ENCODE results near the gene MYO1D.

Gene MYO1D

GRCh38 chr17:32801641-32802040 is 75.3 kb downstream of the MYO1D start:
- H3F3A ChIP-seq (ENCODE audit: insufficient read depth, low read length): no peaks in the 10 kb centered on the region
- no peaks in the 10 kb centered on the region for H3K36me3 ChIP-seq (replicated peaks; ENCODE audit: insufficient read depth, low read length)
- peaks cover 55% of the 10 kb centered on the region for H3K79me2 ChIP-seq (ENCODE audit: low read length)
- no peak overlapping the region for H3K4me2 ChIP-seq (ENCODE audit: low read depth, low read length)
- no peaks in the 10 kb centered on the region for H3K9me2 ChIP-seq (replicated peaks; ENCODE audit: insufficient read depth, low read length)
- no peak overlapping the region for H3K4me3 ChIP-seq (ENCODE audit: low read length)
- no peaks in the 10 kb centered on the region for H4K20me1 ChIP-seq (ENCODE audit: insufficient read depth, low read length)
- no peaks in the 10 kb centered on the region for H3K4me1 ChIP-seq (ENCODE audit: low read length)
- H3K27ac ChIP-seq (ENCODE audit: low read length): no peak overlapping the region
- H3K9me3 ChIP-seq (replicated peaks; ENCODE audit: insufficient read depth, low read length): no peaks in the 10 kb centered on the region
- H3K9ac ChIP-seq (ENCODE audit: low read length): no peak overlapping the region
- no peak overlapping the region for H2AFZ ChIP-seq (ENCODE audit: low read length)
- no peaks in the 10 kb centered on the region for H3K27me3 ChIP-seq (replicated peaks; ENCODE audit: insufficient read depth, low read length)
- no peak for DNase-seq
- no peak for TF ChIP-seq EZH2phosphoT487 (IDR thresholded peaks at IDR 0.05; ENCODE audit: low read length)
- TF ChIP-seq EZH2 (optimal IDR thresholded peaks at IDR 0.05; ENCODE audit: low read depth, low read length): no peak
- no peak for TF ChIP-seq CTCF (IDR thresholded peaks at IDR 0.05; ENCODE audit: low read length)

GRCh38 chr17:32801193-32801592 is 75.7 kb downstream of the MYO1D start:
- peaks cover 57% of the 10 kb centered on the region for H3K79me2 ChIP-seq (ENCODE audit: low read length)

GRCh38 chr17:32798938-32799337 is 78.0 kb downstream of the MYO1D start:
- H4K20me1 ChIP-seq (ENCODE audit: insufficient read depth, low read length): no peaks in the 10 kb centered on the region
- H3K9me2 ChIP-seq (replicated peaks; ENCODE audit: insufficient read depth, low read length): no peaks in the 10 kb centered on the region
- no peak for DNase-seq
- no peaks in the 10 kb centered on the region for H3K36me3 ChIP-seq (replicated peaks; ENCODE audit: insufficient read depth, low read length)
- peaks cover 67% of the 10 kb centered on the region for H3K79me2 ChIP-seq (ENCODE audit: low read length)
- no peak for TF ChIP-seq EZH2phosphoT487 (IDR thresholded peaks at IDR 0.05; ENCODE audit: low read length)
- no peak for TF ChIP-seq EZH2 (optimal IDR thresholded peaks at IDR 0.05; ENCODE audit: low read depth, low read length)
- no peak for TF ChIP-seq CTCF (IDR thresholded peaks at IDR 0.05; ENCODE audit: low read length)
- H2AFZ ChIP-seq (ENCODE audit: low read length): no peak overlapping the region
- no peak overlapping the region for H3K4me3 ChIP-seq (ENCODE audit: low read length)
- H3K27me3 ChIP-seq (replicated peaks; ENCODE audit: insufficient read depth, low read length): no peaks in the 10 kb centered on the region
- no peaks in the 10 kb centered on the region for H3K4me1 ChIP-seq (ENCODE audit: low read length)
- no peaks in the 10 kb centered on the region for H3F3A ChIP-seq (ENCODE audit: insufficient read depth, low read length)
- no peak overlapping the region for H3K9ac ChIP-seq (ENCODE audit: low read length)
- no peaks in the 10 kb centered on the region for H3K9me3 ChIP-seq (replicated peaks; ENCODE audit: insufficient read depth, low read length)
- no peak overlapping the region for H3K4me2 ChIP-seq (ENCODE audit: low read depth, low read length)
- no peak overlapping the region for H3K27ac ChIP-seq (ENCODE audit: low read length)

More at GRCh38 chr17:32801193-32801592, 75.7 kb downstream of the MYO1D start:
- H3K4me3 ChIP-seq (ENCODE audit: low read length): no peak overlapping the region
- H3K9ac ChIP-seq (ENCODE audit: low read length): no peak overlapping the region
- no peaks in the 10 kb centered on the region for H3K27me3 ChIP-seq (replicated peaks; ENCODE audit: insufficient read depth, low read length)
- H3K27ac ChIP-seq (ENCODE audit: low read length): no peak overlapping the region
- no peaks in the 10 kb centered on the region for H3K9me2 ChIP-seq (replicated peaks; ENCODE audit: insufficient read depth, low read length)
- no peak overlapping the region for H3K4me2 ChIP-seq (ENCODE audit: low read depth, low read length)
- no peaks in the 10 kb centered on the region for H3K9me3 ChIP-seq (replicated peaks; ENCODE audit: insufficient read depth, low read length)
- DNase-seq: no peak
- H4K20me1 ChIP-seq (ENCODE audit: insufficient read depth, low read length): no peaks in the 10 kb centered on the region
- no peaks in the 10 kb centered on the region for H3K4me1 ChIP-seq (ENCODE audit: low read length)
- H3F3A ChIP-seq (ENCODE audit: insufficient read depth, low read length): no peaks in the 10 kb centered on the region
- H3K36me3 ChIP-seq (replicated peaks; ENCODE audit: insufficient read depth, low read length): no peaks in the 10 kb centered on the region
- no peak overlapping the region for H2AFZ ChIP-seq (ENCODE audit: low read length)
- no peak for TF ChIP-seq CTCF (IDR thresholded peaks at IDR 0.05; ENCODE audit: low read length)
- TF ChIP-seq EZH2phosphoT487 (IDR thresholded peaks at IDR 0.05; ENCODE audit: low read length): no peak
- TF ChIP-seq EZH2 (optimal IDR thresholded peaks at IDR 0.05; ENCODE audit: low read depth, low read length): no peak

All from MM.1S (cell line).